Measurements from ENCODE around the gene CNKSR1.

CNKSR1 gene

GRCh38 chr1:26177182-26177684 is at the start of gene CNKSR1:
TSS of gene CNKSR1 (plus strand) at chr1:26177491. CDS start at chr1:26177548, 57 bp downstream.
- no peak for DNase-seq (ENCODE audit: low read depth, low spot score)

GRCh38 chr1:26129778-26130177 is 47.5 kb upstream of the CNKSR1 start:
- no peak for DNase-seq (ENCODE audit: low read depth, low spot score)

- no peak for DNase-seq (ENCODE audit: low read depth, low spot score)
Measured at GRCh38 chr1:26130695-26131094, 46.6 kb upstream of the CNKSR1 start.

- DNase-seq (ENCODE audit: low read depth, low spot score): no peak
Measured at GRCh38 chr1:26132128-26132833, 45.0 kb upstream of the CNKSR1 start.

GRCh38 chr1:26132834-26133167 is 44.5 kb upstream of the CNKSR1 start:
- DNase-seq (ENCODE audit: low read depth, low spot score): no peak

- DNase-seq (ENCODE audit: low read depth, low spot score): no peak
Measured at GRCh38 chr1:26134466-26134865, 42.8 kb upstream of the CNKSR1 start.

GRCh38 chr1:26138974-26139558 is 38.2 kb upstream of the CNKSR1 start:
- DNase-seq (ENCODE audit: low read depth, low spot score): no peak

- no peak for DNase-seq (ENCODE audit: low read depth, low spot score)
Measured at GRCh38 chr1:26142159-26142558, 35.1 kb upstream of the CNKSR1 start.

- peak; percentile 57 for DNase-seq (ENCODE audit: low read depth, low spot score)
Measured at GRCh38 chr1:26145041-26145959, 32.0 kb upstream of the CNKSR1 start.

- no peak for DNase-seq (ENCODE audit: low read depth, low spot score)
Measured at GRCh38 chr1:26145960-26146294, 31.4 kb upstream of the CNKSR1 start.

- no peak for DNase-seq (ENCODE audit: low read depth, low spot score)
Measured at GRCh38 chr1:26148887-26149286, 28.4 kb upstream of the CNKSR1 start.

GRCh38 chr1:26153966-26154532 is 23.2 kb upstream of the CNKSR1 start:
- no peak for DNase-seq (ENCODE audit: low read depth, low spot score)

- no peak for DNase-seq (ENCODE audit: low read depth, low spot score)
Measured at GRCh38 chr1:26154750-26155149, 22.5 kb upstream of the CNKSR1 start.

GRCh38 chr1:26155370-26156284 is 21.7 kb upstream of the CNKSR1 start:
- no peak for DNase-seq (ENCODE audit: low read depth, low spot score)

GRCh38 chr1:26156285-26157038 is 20.8 kb upstream of the CNKSR1 start:
- no peak for DNase-seq (ENCODE audit: low read depth, low spot score)

- DNase-seq (ENCODE audit: low read depth, low spot score): no peak
Measured at GRCh38 chr1:26158271-26158907, 18.9 kb upstream of the CNKSR1 start.

GRCh38 chr1:26158908-26159742 is 18.2 kb upstream of the CNKSR1 start, which contains the start of gene FAM110D:
TSS of gene FAM110D (plus strand) at chr1:26159079. CDS start at chr1:26161292, 2,213 bp downstream.
- no peak for DNase-seq (ENCODE audit: low read depth, low spot score)

GRCh38 chr1:26159743-26160039 is 17.6 kb upstream of the CNKSR1 start:
- no peak for DNase-seq (ENCODE audit: low read depth, low spot score)
